Glutamatergic neuron (in vitro differentiated cells): ENCODE data around the gene BASP1. TPM values are rescaled to one million over a fixed set of nuclear protein-coding genes. Genes with fewer than 3 reads are reported as not detected.

Source experiments
- DNase-seq: peaks from one replicate; pipeline ENCODE4 v3.0.0; 2022
- H3K27ac Mint-ChIP-seq: one replicate; pipeline ENCODE4 v1.8.0; 2020; ENCODE audit warnings: mild to moderate bottlenecking, mixed read lengths, inconsistent platforms; ENCODE audit not compliant: unreplicated experiment
- H3K27me3 Mint-ChIP-seq: one replicate; pipeline ENCODE4 v1.8.0; 2020; ENCODE audit warnings: mild to moderate bottlenecking, moderate library complexity, mixed read lengths, inconsistent platforms; ENCODE audit not compliant: unreplicated experiment
- H3K36me3 Mint-ChIP-seq: one replicate; pipeline ENCODE4 v1.8.0; 2020; ENCODE audit warnings: mild to moderate bottlenecking, mixed read lengths, inconsistent platforms; ENCODE audit not compliant: unreplicated experiment
- H3K4me1 Mint-ChIP-seq: one replicate; pipeline ENCODE4 v1.8.0; 2020; ENCODE audit warnings: mild to moderate bottlenecking, low read depth, mixed read lengths, inconsistent platforms; ENCODE audit not compliant: unreplicated experiment
- H3K4me3 Mint-ChIP-seq: one replicate; pipeline ENCODE4 v1.8.0; 2020; ENCODE audit warnings: mild to moderate bottlenecking, mixed read lengths, inconsistent platforms; ENCODE audit not compliant: unreplicated experiment
- H3K9me3 Mint-ChIP-seq: one replicate; pipeline ENCODE4 v1.8.0; 2020; ENCODE audit warnings: mild to moderate bottlenecking, moderate library complexity, mixed read lengths, inconsistent platforms; ENCODE audit not compliant: unreplicated experiment
- CTCF ChIP-seq: fragments of 200-600 bp; sonication (generic); IDR thresholded peaks from one replicate; pipeline ENCODE4 v1.5.0; 2021; ENCODE audit not compliant: partially characterized antibody, unreplicated experiment
- total RNA-seq: library from RNA; stranded (reverse); fragmentation: NEBNext Ultra II Directional; extraction: Animal tissue kit (Norgen Biotek cat#: 25700); gene quantifications from one replicate; pipeline ENCODE4 v1.2.1, GENCODE V29; 2021; ENCODE audit not compliant: unreplicated experiment

The BASP1 gene
- total RNA-seq, 1 donor from 2014 or later = 832 TPM

GRCh38 chr5:17269201-17269600 lies 51.8 kb downstream of the BASP1 start:
- no peak for TF ChIP-seq CTCF
- Mint-ChIP-seq H3K36me3 (no peaks in the 10 kb centered on the region), H3K4me3 (peak overlapping the region; percentile 44), H3K27ac (peak overlapping the region; percentile 16), H3K4me1 (peaks cover 68% of the 10 kb centered on the region), H3K27me3 (peaks cover 10% of the 10 kb centered on the region), H3K9me3 (peaks cover 8% of the 10 kb centered on the region)
- no peak for DNase-seq

GRCh38 chr5:17272111-17272510 lies 54.7 kb downstream of the BASP1 start:
- peak overlapping the region; percentile 62 for H3K27ac Mint-ChIP-seq
- H3K4me3 Mint-ChIP-seq = no peak overlapping the region
- TF ChIP-seq CTCF = no peak
- peaks cover 9% of the 10 kb centered on the region for H3K36me3 Mint-ChIP-seq
- H3K9me3 Mint-ChIP-seq = peaks cover 19% of the 10 kb centered on the region
- no peak for DNase-seq
- H3K4me1 Mint-ChIP-seq = peaks cover 53% of the 10 kb centered on the region
- peaks cover 18% of the 10 kb centered on the region for H3K27me3 Mint-ChIP-seq

GRCh38 chr5:17275289-17276158 lies 58.1 kb downstream of the BASP1 start:
- TF ChIP-seq CTCF = no peak
- no peak for DNase-seq
- peaks cover 36% of the 10 kb centered on the region for H3K9me3 Mint-ChIP-seq
- peak overlapping the region; percentile 40 for H3K4me3 Mint-ChIP-seq
- H3K36me3 Mint-ChIP-seq = peaks cover 9% of the 10 kb centered on the region
- peak overlapping the region; percentile 40 for H3K27ac Mint-ChIP-seq
- H3K27me3 Mint-ChIP-seq = peaks cover 32% of the 10 kb centered on the region
- H3K4me1 Mint-ChIP-seq = peaks cover 41% of the 10 kb centered on the region

- DNase-seq = no peak
- Mint-ChIP-seq H3K36me3 (peaks cover 9% of the 10 kb centered on the region), H3K27me3 (peaks cover 34% of the 10 kb centered on the region), H3K4me3 (peak overlapping the region; percentile 30), H3K27ac (no peak overlapping the region), H3K4me1 (peaks cover 38% of the 10 kb centered on the region), H3K9me3 (peaks cover 38% of the 10 kb centered on the region)
- no peak for TF ChIP-seq CTCF
These were observed 59.0 kb downstream of the BASP1 start for GRCh38 chr5:17276445-17276844.

GRCh38 chr5:17277907-17278306 lies 60.5 kb downstream of the BASP1 start:
- H3K27ac Mint-ChIP-seq = no peak overlapping the region
- no peak overlapping the region for H3K4me3 Mint-ChIP-seq
- H3K4me1 Mint-ChIP-seq = peaks cover 32% of the 10 kb centered on the region
- no peak for TF ChIP-seq CTCF
- peaks cover 34% of the 10 kb centered on the region for H3K27me3 Mint-ChIP-seq
- peaks cover 9% of the 10 kb centered on the region for H3K36me3 Mint-ChIP-seq
- DNase-seq = no peak
- peaks cover 42% of the 10 kb centered on the region for H3K9me3 Mint-ChIP-seq
